Colonic mucosa (tissue), 4 donors: ENCODE results near the gene RAB40AL. TPM values are rescaled to one million over a fixed set of nuclear protein-coding genes. Genes with fewer than 3 reads are reported as not detected.

Source experiments
- DNase-seq: peaks from one replicate; pipeline ENCODE4 v3.0.0-alpha.2; 2020
- H3K27ac ChIP-seq: fragments of 200-600 bp; one replicate; pipeline ENCODE4 v1.8.0; 2021
- H3K27me3 ChIP-seq: fragments of 200-600 bp; one replicate; pipeline ENCODE4 v1.8.0; 2021
- H3K36me3 ChIP-seq: fragments of 200-600 bp; one replicate; pipeline ENCODE4 v1.8.0; 2021
- H3K4me1 ChIP-seq: fragments of 200-600 bp; one replicate; pipeline ENCODE4 v1.8.0; 2021; ENCODE audit warnings: mild to moderate bottlenecking
- H3K4me3 ChIP-seq: fragments of 200-600 bp; one replicate; pipeline ENCODE4 v1.8.0; 2021
- H3K9ac ChIP-seq, 2 donors: one replicate each; pipeline ENCODE4 v1.7.0; 2013; ENCODE audit warnings: control low read depth in 2 of 2, low read depth in 2 of 2, low read length in 2 of 2
- H3K9me3 ChIP-seq: fragments of 200-600 bp; one replicate; pipeline ENCODE4 v1.8.0; 2021
- intact Hi-C: fragments of 100-400 bp; cut with DNase I; formaldehyde crosslinking; loops from one replicate; pipeline ENCODE4 v1.14.1; 2022
- total RNA-seq, 2 donors: library from RNA; stranded (reverse); fragmentation: NEBNext Ultra II Directional in 1 of 2; extraction: Animal tissue kit (Norgen Biotek cat#: 25700) in 1 of 2; gene quantifications; one replicate each; pipeline ENCODE4 v1.2.1, GENCODE V29; 2021
- TF ChIP-seq, protein P1 (sequence below): fragments of 200-600 bp; IDR thresholded peaks from one replicate; pipeline ENCODE4 v1.8.0; 2022; ENCODE audit warnings: antibody characterized with exemption, mild to moderate bottlenecking
- donor health status: healthy.
- donor health status: DM: no; HTN: no; CAD: no.
- donor health status: DM: no; HTN: no; CAD: no.

RAB40AL gene
- total RNA-seq, 2 donors from 2014 or later = 0.74 TPM; not detected in 1

- intact Hi-C loops = no loop called here
- no peak for DNase-seq
- no peak overlapping the region for H3K9ac ChIP-seq
- H3K4me1 ChIP-seq = no peaks in the 10 kb centered on the region
- no peaks in the 10 kb centered on the region for H3K27me3 ChIP-seq
- no peak overlapping the region for H3K27ac ChIP-seq
- H3K36me3 ChIP-seq = no peaks in the 10 kb centered on the region
- H3K4me3 ChIP-seq = no peak overlapping the region
- H3K9me3 ChIP-seq = no peaks in the 10 kb centered on the region
- TF ChIP-seq, protein P1, sequence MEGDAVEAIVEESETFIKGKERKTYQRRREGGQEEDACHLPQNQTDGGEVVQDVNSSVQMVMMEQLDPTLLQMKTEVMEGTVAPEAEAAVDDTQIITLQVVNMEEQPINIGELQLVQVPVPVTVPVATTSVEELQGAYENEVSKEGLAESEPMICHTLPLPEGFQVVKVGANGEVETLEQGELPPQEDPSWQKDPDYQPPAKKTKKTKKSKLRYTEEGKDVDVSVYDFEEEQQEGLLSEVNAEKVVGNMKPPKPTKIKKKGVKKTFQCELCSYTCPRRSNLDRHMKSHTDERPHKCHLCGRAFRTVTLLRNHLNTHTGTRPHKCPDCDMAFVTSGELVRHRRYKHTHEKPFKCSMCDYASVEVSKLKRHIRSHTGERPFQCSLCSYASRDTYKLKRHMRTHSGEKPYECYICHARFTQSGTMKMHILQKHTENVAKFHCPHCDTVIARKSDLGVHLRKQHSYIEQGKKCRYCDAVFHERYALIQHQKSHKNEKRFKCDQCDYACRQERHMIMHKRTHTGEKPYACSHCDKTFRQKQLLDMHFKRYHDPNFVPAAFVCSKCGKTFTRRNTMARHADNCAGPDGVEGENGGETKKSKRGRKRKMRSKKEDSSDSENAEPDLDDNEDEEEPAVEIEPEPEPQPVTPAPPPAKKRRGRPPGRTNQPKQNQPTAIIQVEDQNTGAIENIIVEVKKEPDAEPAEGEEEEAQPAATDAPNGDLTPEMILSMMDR = no peak
These were observed 37.9 kb downstream of the RAB40AL start for GRCh38 chrX:102975016-102975415.

GRCh38 chrX:102976286-102976685 lies 39.2 kb downstream of the RAB40AL start:
- H3K4me1 ChIP-seq = no peaks in the 10 kb centered on the region
- intact Hi-C loops = no loop called here
- no peak overlapping the region for H3K27ac ChIP-seq
- no peaks in the 10 kb centered on the region for H3K36me3 ChIP-seq
- DNase-seq = no peak
- H3K4me3 ChIP-seq = no peak overlapping the region
- no peaks in the 10 kb centered on the region for H3K9me3 ChIP-seq
- TF ChIP-seq, protein P1 = no peak
- H3K27me3 ChIP-seq = peaks cover 1% of the 10 kb centered on the region
- no peak overlapping the region for H3K9ac ChIP-seq

DNA sequence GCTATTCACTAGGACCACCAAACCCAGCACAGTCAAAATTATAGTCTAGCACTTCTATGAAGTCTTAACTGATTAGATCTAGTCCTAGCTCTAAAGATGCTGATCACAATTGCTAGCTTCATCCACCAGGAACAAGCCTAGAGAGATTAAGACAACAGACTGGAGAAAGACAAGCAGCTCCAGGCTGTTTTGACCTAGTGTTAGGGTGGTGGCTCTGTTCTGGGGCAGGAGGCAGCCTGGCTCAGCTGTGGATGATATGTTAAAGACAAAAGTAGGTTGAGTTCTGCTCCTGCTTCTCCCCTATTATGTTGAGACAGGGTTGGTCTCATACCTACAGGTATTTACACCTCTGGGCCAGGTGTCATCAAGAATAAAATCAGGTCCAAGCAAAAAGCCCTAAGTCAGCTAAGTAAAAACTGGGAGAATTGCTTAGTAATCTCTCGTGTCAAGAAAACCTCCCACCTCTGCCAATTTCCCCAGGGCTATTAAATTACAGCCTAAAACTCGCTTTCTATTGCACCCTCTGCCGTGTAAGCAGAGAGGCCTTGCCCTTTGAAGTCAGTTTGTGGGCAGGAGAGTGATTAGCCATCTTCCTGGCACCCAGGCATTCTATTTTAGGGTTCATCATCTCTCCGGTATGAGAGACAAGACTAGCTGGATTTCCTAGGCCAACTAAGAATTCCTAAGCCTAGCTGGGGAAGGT lies 39.9 kb downstream of the RAB40AL start:
- intact Hi-C loops = no loop called here
- no peak overlapping the region for H3K4me3 ChIP-seq
- no peak for DNase-seq
- no peak overlapping the region for H3K9ac ChIP-seq
- no peak overlapping the region for H3K27ac ChIP-seq
- no peaks in the 10 kb centered on the region for H3K4me1 ChIP-seq
- TF ChIP-seq, protein P1 = no peak
- H3K9me3 ChIP-seq = no peaks in the 10 kb centered on the region
- no peaks in the 10 kb centered on the region for H3K36me3 ChIP-seq
- peaks cover 3% of the 10 kb centered on the region for H3K27me3 ChIP-seq

GRCh38 chrX:102978594-102978993 lies 41.5 kb downstream of the RAB40AL start:
- intact Hi-C loops = no loop called here
- H3K4me3 ChIP-seq = no peak overlapping the region
- H3K9ac ChIP-seq = no peak overlapping the region
- H3K27ac ChIP-seq = no peak overlapping the region
- H3K4me1 ChIP-seq = no peaks in the 10 kb centered on the region
- no peak for DNase-seq
- no peaks in the 10 kb centered on the region for H3K9me3 ChIP-seq
- peaks cover 3% of the 10 kb centered on the region for H3K27me3 ChIP-seq
- no peaks in the 10 kb centered on the region for H3K36me3 ChIP-seq
- TF ChIP-seq, protein P1 = no peak

DNA sequence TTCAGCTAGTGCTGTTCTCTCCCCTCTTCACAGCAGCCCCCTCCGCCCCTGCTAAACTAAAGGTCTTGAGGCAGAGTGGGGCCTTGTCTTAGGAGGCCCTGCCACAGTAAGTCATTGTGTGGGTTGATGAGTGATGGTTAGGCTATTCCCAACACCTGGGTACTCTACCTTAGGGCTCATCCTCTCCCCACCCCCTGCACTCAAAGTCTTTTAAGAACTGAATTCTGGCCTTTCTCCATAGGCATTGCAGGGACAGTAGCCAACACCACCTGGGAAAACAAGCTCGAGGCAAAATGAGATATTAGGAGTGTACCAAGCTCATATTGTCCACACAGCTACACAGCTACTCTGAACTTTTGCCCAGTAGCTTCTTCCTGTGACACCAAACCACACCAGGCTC lies 42.5 kb downstream of the RAB40AL start:
- H3K4me3 ChIP-seq = no peak overlapping the region
- H3K9me3 ChIP-seq = no peaks in the 10 kb centered on the region
- intact Hi-C loops = no loop called here
- no peak for DNase-seq
- peaks cover 3% of the 10 kb centered on the region for H3K27me3 ChIP-seq
- TF ChIP-seq, protein P1 = no peak
- no peaks in the 10 kb centered on the region for H3K4me1 ChIP-seq
- H3K27ac ChIP-seq = no peak overlapping the region
- H3K36me3 ChIP-seq = no peaks in the 10 kb centered on the region
- H3K9ac ChIP-seq = no peak overlapping the region
